OCI-M2 (cell line): ENCODE data around the gene TEX22.
A peak's percentile ranks its signal among the peaks of the same experiment; 100 is the strongest.

ENCODE experiments used
- DNase-seq: peaks from one replicate; lab custom pipeline; 2025; ENCODE audit not compliant: unreplicated experiment; lab: John Stamatoyannopoulos, UW

Gene TEX22

DNA sequence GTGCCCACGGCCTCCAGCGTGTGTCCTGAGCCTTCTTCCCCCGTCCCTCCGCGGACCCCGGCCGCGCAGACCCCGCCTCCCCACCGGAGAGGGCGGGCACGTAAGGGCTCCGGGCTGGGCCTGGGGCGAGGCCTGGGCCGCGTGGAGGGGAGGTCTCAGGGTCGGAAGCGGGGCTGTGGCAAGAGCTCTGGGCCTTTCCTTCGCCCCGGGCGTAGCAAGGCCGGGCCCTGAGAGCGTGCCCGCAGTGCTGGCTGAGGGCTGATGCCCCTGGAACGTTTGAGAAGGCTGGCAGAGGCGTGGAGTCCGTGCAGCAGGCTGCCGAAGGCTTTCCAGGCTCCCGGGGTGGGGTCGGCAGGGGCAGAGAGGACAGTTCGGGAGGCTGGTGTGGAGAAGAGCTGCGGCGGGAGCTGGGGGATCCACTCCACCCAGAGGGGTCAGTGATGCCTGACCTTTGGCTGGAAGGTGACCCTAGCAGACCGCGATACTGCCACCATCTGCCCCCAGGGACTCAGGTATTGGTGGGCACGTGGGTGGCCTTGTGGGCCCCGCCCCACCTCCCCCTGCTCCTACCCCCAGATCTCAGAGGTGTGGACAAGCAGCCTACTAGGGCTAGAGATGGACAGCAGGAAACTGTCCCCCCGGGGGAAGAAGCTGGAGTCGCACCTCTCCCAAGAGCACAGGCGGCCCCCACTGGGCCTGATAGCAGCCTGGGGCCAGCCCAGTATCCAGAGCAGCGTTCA is 558 bp downstream of the TEX22 start:
- DNase-seq = no peak

DNA sequence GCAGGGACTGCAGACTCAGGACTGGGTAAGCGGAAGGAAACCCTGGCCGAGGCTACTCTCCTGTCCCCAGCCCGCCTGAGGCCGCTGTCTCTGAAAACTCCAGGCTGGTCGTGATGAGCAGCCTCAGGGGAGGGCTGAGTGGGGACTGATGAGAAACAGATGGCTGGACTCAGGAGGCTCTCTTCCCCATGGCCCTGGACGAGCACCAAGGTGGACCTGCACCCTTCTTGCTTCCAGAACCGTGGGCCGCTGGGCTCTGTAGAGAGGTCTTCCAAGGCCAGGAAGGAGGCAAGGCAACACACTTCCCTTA is 1.1 kb downstream of the TEX22 start:
- DNase-seq = no peak

DNA sequence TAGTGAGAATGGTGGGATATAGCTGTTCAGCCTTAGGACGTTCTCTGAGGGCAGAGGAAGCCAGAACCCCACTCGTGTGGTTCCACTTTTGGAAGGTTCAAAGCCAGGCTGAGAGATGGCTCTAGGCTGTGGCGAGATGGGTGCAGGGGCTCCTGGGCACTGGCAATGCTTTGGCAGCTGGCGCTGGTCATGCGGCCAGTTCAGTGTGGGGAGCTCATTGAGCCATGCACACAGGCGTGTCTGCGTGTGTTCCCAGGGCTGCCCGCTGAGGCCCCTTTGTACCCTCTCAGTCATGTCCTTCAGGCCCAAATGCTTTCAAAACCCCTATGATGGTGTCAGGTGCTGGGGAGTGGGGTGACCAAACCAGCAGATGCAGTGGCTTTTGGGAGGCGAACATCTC is 1.7 kb downstream of the TEX22 start:
- no peak for DNase-seq

- no peak for DNase-seq
Measured at GRCh38 chr14:105401699-105402098, 3.4 kb downstream of the TEX22 start.

GRCh38 chr14:105408592-105408991 is 10.3 kb downstream of the TEX22 start:
- no peak for DNase-seq

- no peak for DNase-seq
Measured at GRCh38 chr14:105409364-105409763, 11.0 kb downstream of the TEX22 start.

DNA sequence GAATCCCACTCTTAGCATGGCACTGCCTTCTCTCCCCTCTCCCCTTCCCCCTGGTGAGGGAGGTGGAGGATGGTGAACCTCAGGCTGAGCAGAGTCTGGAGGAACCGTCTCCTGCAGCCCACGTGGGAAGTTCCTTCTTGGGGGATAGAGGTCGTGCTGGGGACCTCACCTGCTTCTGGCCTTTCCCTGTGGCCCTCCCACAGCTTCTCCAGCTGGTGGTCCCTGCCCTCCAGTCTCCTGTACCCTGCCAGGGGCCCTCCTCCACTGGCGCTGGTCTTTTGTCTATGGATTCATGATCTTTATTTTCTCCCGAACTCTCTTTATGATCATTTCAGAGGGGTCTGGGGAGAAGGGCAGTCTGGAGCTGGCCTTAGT is 12.3 kb downstream of the TEX22 start:
- DNase-seq = no peak

DNA sequence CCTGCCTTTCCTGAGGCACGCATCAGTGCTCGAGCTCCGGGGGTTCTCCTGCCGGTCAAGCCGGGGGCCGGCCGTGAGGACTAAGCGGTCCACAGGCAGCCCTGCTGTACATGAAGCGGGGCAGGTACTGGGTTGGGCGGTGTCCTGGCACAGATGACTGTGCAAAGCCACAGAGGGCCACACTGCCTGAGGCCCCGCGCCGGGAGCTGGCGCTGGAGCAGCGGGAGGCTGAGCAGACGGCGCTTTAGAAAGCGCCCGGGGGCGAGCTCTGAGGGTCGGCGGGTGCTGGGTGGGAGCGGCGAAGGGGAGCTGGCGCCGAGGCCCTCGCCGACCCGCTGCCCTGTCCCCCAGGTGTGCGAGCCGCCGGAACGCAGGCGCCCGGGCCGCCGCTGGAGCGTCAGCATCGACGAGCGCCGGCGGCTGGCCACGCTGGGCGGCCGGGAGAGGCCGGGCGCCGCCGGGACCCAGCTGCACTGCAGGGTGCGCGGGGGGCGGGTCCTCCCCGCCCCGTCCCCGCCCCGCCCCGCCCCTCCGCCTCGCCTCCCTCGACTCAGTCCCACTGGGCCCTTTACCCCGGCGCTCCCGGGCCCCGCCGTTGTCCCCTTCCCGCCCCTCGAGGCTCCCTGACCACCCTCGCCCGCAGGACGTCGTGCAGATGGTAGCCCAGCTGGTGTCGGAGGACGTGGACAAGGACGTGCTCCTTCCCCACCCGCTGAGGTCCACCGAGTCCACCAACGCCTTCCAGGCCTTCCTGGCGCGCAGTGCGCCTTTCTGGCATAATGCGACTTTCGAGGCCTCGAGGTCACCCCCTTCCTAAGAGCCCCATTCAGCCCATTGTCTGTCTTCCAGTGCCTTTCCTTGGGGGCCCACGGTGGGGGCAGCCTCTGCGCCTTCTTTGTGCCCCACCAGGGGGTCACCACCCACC is 12.9 kb downstream of the TEX22 start:
- DNase-seq = no peak

DNA sequence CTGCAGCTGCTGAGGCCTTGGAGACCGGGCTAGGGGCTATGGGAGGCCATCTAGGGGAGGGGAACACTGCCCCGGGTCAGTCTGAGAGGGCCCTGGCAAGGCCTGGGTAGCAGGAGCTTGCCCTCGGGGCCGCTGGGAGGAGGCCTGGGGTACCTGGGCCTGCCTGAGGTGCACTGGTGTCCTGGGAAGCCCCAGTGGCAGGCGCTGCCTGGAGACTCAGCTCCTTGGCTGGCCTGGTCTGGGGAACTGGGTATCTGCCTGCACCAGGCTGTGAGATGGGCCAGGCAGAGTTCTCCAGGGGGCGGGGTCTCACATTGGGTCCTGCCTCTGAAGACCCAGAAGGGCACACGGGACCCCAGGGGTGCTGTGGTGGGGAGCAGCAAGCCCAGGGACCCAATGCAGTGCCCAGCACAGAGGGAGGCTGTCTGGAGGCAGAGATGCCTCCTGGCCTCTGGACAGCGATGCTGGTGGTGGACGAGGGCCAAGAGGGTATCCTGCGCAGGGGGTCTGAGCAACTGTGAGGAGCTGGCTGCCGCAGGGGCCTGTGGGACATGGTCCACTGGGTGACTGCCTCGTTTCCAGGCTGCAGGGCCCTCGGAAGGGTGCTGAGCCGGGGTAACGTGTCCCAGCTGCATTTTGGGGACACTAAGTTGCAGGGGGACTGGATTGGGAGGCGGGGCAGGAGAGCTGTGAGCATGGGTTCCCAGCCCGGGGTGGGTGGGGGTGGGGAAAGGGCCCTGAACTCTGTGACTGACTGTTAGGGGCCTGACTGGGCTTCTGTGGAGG is 13.8 kb downstream of the TEX22 start:
- DNase-seq = no peak

DNA sequence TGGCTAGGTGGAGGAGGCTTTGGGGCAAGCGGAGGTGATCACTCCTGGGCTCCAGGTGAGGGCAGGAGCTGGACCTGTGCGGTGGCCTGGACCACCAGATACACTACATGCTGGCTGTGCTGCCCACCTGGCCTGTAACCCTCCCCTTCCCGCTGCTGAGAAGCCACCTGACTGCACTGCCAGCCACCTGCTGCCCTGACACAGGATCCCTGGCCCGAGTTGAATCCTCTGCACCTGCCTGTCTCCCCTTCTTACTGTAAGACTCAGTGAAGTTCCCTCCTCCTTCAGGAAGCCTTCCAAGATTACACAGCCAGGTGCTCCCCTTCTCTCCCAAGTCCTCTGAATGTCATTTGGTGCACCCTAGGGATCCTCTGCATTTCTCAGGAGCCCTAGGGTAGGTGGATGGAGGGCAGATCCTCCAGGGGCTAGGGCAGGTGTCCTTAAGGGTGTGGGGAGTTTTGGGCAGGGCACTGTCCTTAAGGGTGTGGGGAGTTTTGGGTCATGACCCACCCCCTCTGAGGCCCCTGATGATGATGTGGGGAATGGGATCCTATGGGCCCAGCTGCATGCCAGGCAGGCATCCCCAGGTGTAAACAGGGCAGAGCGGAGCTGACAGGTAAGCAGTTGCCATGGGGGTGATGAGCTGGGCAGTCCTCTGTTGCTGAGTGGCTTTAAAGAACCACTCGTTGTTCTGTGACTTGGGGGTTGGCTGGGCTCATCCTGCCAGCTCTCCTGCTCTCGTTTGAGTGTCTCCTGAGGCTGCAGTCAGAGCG is 14.6 kb downstream of the TEX22 start:
- DNase-seq = no peak

DNA sequence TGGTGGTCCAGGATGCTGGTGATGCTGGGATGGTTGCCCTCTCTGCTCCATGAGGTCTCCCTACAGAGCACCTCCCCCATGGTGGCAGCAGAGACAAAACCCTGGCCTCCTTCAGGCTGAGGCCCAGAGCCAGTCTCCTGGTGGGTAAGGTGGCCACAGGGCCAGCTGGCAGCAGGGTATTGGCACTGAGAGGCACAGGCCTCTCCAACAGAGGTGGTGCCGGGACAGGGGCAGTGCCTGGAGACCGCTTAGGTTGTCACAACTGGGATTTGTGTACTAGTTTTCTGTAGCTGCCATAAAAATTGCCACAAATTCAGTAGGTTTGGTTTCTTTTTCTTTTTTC is 15.2 kb downstream of the TEX22 start:
- no peak for DNase-seq

- peak; percentile 27 for DNase-seq
Measured at GRCh38 chr14:105414456-105415371, 16.4 kb downstream of the TEX22 start.

GRCh38 chr14:105415481-105416428 is 17.4 kb downstream of the TEX22 start:
- DNase-seq = no peak

- DNase-seq = no peak
Measured at GRCh38 chr14:105416671-105417070, 18.3 kb downstream of the TEX22 start.

GRCh38 chr14:105417690-105418121 is 19.4 kb downstream of the TEX22 start:
- DNase-seq = no peak

DNA sequence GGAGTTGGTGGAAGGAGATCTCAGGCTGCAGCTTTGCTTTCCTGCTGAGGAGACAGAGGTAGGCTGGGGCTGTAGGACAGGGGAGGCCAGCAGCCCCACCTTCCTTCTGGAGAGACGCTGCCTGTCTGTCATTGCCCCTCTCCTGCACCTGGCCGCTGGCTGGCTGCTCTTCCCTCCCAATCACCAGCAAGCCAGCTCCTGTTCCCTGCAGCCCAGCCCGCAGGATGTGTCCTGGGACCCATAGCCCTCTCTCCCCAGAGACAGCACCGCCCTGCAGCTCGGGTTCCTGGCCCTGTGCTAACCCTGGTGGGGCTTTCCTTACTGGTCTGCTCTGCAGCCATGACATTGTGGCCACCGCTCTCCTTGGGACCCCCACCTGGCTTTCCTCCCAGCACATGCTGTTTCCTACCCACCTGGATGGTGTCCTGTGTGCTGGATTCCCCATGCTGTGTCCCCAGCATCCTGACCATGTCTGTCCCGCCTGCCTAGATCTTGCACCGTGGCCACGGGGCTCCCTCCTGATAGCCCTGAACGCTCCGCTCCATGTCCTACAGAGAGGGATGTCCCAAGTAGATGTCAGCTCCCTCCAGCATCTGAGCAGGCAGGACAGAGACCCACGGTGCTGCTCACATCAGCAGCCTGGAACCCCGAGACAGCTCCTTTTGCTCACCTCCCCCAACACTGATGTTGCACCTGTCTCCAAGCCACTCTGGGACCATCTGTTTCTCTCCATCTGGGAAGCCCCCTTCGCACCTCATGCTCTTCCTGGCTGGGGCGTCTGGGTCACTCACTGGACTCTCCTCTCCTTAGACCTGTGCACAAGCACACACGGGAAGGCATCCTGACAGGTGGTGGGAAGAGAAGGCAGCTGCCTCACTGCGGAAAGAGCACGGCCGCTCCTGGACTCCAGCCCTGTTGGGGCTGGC is 20.2 kb downstream of the TEX22 start:
- DNase-seq = no peak

- DNase-seq = no peak
Measured at GRCh38 chr14:105419195-105420091, 21.1 kb downstream of the TEX22 start, which contains the start of gene MTA1. Gene MTA1, plus strand, starts transcription at chr14:105419827. Its CDS starts 209 bp downstream, at chr14:105420036.
